ENCODE results near the gene SLC39A1.
"Not testable (repeated sequence)": the region's sequence is repeated elsewhere in the genome, so short reads cannot be mapped to it uniquely, and the experiment has no call there.

The SLC39A1 gene

GRCh38 chr1:153916297-153916696, 47.0 kb downstream of the SLC39A1 start:
- no peak for DNase-seq (ENCODE audit: low spot score)
- no peak for TF ChIP-seq CTCF (IDR thresholded peaks at IDR 0.05; ENCODE audit: extremely low read depth, missing control alignments)

GRCh38 chr1:153912349-153912748, 51.0 kb downstream of the SLC39A1 start:
- no peak for TF ChIP-seq CTCF (IDR thresholded peaks at IDR 0.05; ENCODE audit: extremely low read depth, missing control alignments)
- no peak for DNase-seq (ENCODE audit: low spot score)

- DNase-seq (ENCODE audit: low spot score): not testable (repeated sequence)
These were observed 52.8 kb downstream of the SLC39A1 start for GRCh38 chr1:153910560-153910959.

All from GM20000 (cell line).